GM12891 (cell line): ENCODE results near the gene KCP.

ENCODE experiments used
- PAX5 ChIP-seq: IDR thresholded peaks from 2 replicates; pipeline ENCODE4 v1.6.1; 2011; ENCODE audit warnings: low read length, moderate library complexity, mild to moderate bottlenecking; ENCODE audit not compliant: insufficient read depth, severe bottlenecking
- POLR2A ChIP-seq: IDR thresholded peaks from 2 replicates; pipeline ENCODE4 v1.6.1; 2011; ENCODE audit warnings: low read depth, low read length, control low read depth
- POLR2AphosphoS5 ChIP-seq: IDR thresholded peaks from 2 replicates; pipeline ENCODE4 v1.6.1; 2011; ENCODE audit warnings: low read depth, low read length, control low read depth
- TAF1 ChIP-seq: IDR thresholded peaks from 2 replicates; pipeline ENCODE4 v1.6.1; 2011; ENCODE audit warnings: low read depth, low read length, control low read depth

DNA sequence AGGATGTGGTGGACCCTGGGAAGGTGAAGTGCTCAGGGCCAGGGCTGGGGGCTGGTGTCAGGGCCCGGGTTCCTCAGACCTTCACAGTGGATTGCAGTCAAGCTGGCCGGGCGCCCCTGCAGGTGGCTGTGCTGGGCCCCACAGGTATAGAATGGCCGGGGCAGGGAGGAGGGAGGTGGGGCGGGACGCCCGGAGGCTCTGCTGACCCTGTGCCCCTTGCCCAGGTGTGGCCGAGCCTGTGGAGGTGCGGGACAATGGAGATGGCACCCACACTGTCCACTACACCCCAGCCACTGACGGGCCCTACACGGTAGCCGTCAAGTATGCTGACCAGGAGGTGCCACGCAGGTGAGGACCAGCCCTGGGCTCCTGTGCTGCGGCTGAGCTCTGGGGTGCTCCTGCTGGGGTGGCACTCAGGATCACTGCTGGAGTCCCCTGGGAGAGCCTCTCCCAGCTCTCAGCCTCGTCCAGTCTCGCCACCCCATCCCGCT is 62.7 kb downstream of the KCP start:
- no peak for TF ChIP-seq POLR2AphosphoS5
- TF ChIP-seq PAX5, result no peak
- TF ChIP-seq POLR2A, result no peak
- no peak for TF ChIP-seq TAF1
